GM12878 (cell line): ENCODE measurements around the gene ASZ1. TPM values are rescaled to one million over a fixed set of nuclear protein-coding genes. Genes with fewer than 3 reads are reported as not detected.

Experiments used
- ATAC-seq: fragments of 200-7000 bp; cut with Tn5 transposase; 3 replicates; pipeline ENCODE4 v1.9.1; 2020; ENCODE audit warnings: mild to moderate bottlenecking, moderate library complexity
- BruUV-seq: library from RNA; stranded (reverse); fragments of 400-500 nt; replicated peaks from 2 replicates; lab custom pipeline; 2021; lab: Mats Ljungman, UMichigan
- CTCF ChIA-PET: fragments of 300-600 bp; sonication (Branson Sonifier 250); formaldehyde crosslinking; extraction: SDS; loops from one replicate; lab custom pipeline; 2021; ENCODE audit warnings: inconsistent platforms; lab: Yijun Ruan, JAX
- POLR2A ChIA-PET: fragments of 350-600 bp; formaldehyde crosslinking; extraction: SDS; loops from one replicate; lab custom pipeline; 2021; ENCODE audit warnings: inconsistent platforms; lab: Charles Lee
- RAD21 ChIA-PET: fragments of 300-600 bp; sonication (Branson Sonifier 250); formaldehyde crosslinking; loops from one replicate; lab custom pipeline; 2023; ENCODE audit warnings: antibody characterized with exemption; ENCODE audit not compliant: unreplicated experiment; lab: Charles Lee
- SMC1A ChIA-PET: fragments of 300-600 bp; sonication (Branson Sonifier 250); formaldehyde crosslinking; loops from one replicate; lab custom pipeline; 2023; ENCODE audit not compliant: unreplicated experiment, uncharacterized antibody; lab: Charles Lee
- DNase-seq: peaks from one replicate; pipeline ENCODE4 v3.0.0-alpha.2; 2011; ENCODE audit warnings: low read depth, low spot score
- FAIRE-seq: peaks from 3 replicates; lab custom pipeline; 2011; peaks lifted over from hg19 to GRCh38; lab: Jason Lieb, UNC
- H2AFZ ChIP-seq: 2 replicates; pipeline ENCODE4 v1.6.0; 2011; ENCODE audit warnings: low read depth, low read length, control low read depth; ENCODE audit not compliant: control insufficient read depth
- H3K27ac ChIP-seq: 2 replicates; pipeline ENCODE4 v1.5.1; 2011; ENCODE audit warnings: control low read depth; ENCODE audit not compliant: control insufficient read depth, insufficient read depth
- H3K27me3 ChIP-seq, 2 experiments: replicated peaks in 1 of 2; 2 replicates each; pipeline versions ENCODE4 v1.6.0 to v1.6.1; 2011; ENCODE audit warnings: low read length in 1 of 2; ENCODE audit not compliant: control insufficient read depth in 2 of 2, insufficient read depth in 2 of 2
- H3K36me3 ChIP-seq, 2 experiments: 2 replicates each; pipeline ENCODE4 v1.5.1; 2011; ENCODE audit warnings: low read length in 1 of 2; ENCODE audit not compliant: control insufficient read depth in 2 of 2, insufficient read depth in 2 of 2
- H3K4me1 ChIP-seq: 2 replicates; pipeline ENCODE4 v1.6.1; 2011; ENCODE audit warnings: mild to moderate bottlenecking, low read length, moderate library complexity, mixed read lengths; ENCODE audit not compliant: control insufficient read depth, insufficient read depth
- H3K4me2 ChIP-seq: 2 replicates; pipeline ENCODE4 v1.6.0; 2011; ENCODE audit warnings: control low read depth; ENCODE audit not compliant: control insufficient read depth, insufficient read depth
- H3K4me3 ChIP-seq: fragments of 200-600 bp; sonication (generic); 2 replicates; pipeline ENCODE4 v1.5.1; 2016
- H3K79me2 ChIP-seq: 2 replicates; pipeline ENCODE4 v1.6.0; 2011; ENCODE audit warnings: low read length; ENCODE audit not compliant: control insufficient read depth, insufficient read depth
- H3K9ac ChIP-seq: 2 replicates; pipeline ENCODE4 v1.8.0; 2011; ENCODE audit warnings: low read length, control low read depth, mixed read lengths; ENCODE audit not compliant: control insufficient read depth, insufficient read depth
- H3K9me3 ChIP-seq: replicated peaks from 3 replicates; pipeline ENCODE4 v1.5.1; 2011; ENCODE audit warnings: mild to moderate bottlenecking, low read length; ENCODE audit not compliant: control insufficient read depth, insufficient read depth
- H4K20me1 ChIP-seq: 2 replicates; pipeline ENCODE4 v1.6.0; 2011; ENCODE audit not compliant: control insufficient read depth, insufficient read depth
- EED ChIP-seq: sonication (generic); IDR thresholded peaks from 2 replicates; pipeline ENCODE4 v1.6.1; 2016; ENCODE audit warnings: antibody characterized with exemption, low read depth
- EP300 ChIP-seq, 2 experiments: fragments of 150-350 bp in 1 of 2; IDR thresholded peaks; 2 replicates each; pipeline ENCODE4 v1.6.1; 2011 to 2012; ENCODE audit warnings: low read depth in 2 of 2, low read length in 2 of 2, borderline replicate concordance in 1 of 2, improper control_type of control experiment in 1 of 2, inconsistent platforms in 1 of 2; ENCODE audit not compliant: control insufficient read depth in 1 of 2
- IKZF2 ChIP-seq, 2 experiments: fragments of 450-650 bp; IDR thresholded peaks; 2 replicates each; pipeline ENCODE4 v1.6.1; 2017; ENCODE audit warnings: mild to moderate bottlenecking in 2 of 2, moderate library complexity in 2 of 2
- MTA2 ChIP-seq: fragments of 450-650 bp; IDR thresholded peaks from 2 replicates; pipeline ENCODE4 v1.6.1; 2016; ENCODE audit warnings: low read depth, mild to moderate bottlenecking, moderate library complexity
- NBN ChIP-seq: fragments of 450-650 bp; IDR thresholded peaks from 2 replicates; pipeline ENCODE4 v1.6.1; 2016
- NFXL1 ChIP-seq: fragments of 450-650 bp; IDR thresholded peaks from 2 replicates; pipeline ENCODE4 v1.6.1; 2017; ENCODE audit warnings: antibody characterized with exemption, mild to moderate bottlenecking, borderline replicate concordance
- NR2C2 ChIP-seq: IDR thresholded peaks from 2 replicates; pipeline ENCODE4 v1.6.1; 2011; ENCODE audit warnings: borderline replicate concordance, low read depth; ENCODE audit not compliant: control insufficient read depth, insufficient read length
- NRF1 ChIP-seq: conservative IDR thresholded peaks from 2 replicates; pipeline ENCODE4 v1.6.1; 2011; ENCODE audit warnings: mild to moderate bottlenecking, low read depth, low read length, improper control_type of control experiment
- SIX5 ChIP-seq: IDR thresholded peaks from 2 replicates; pipeline ENCODE4 v1.6.1; 2011; ENCODE audit warnings: mild to moderate bottlenecking, low read depth, low read length, moderate library complexity; ENCODE audit not compliant: severe bottlenecking
- SPI1 ChIP-seq: IDR thresholded peaks from 2 replicates; pipeline ENCODE4 v1.6.1; 2011; ENCODE audit warnings: low read depth, mild to moderate bottlenecking, low read length, moderate library complexity, borderline replicate concordance; ENCODE audit not compliant: insufficient read depth
- ZNF274 ChIP-seq: IDR thresholded peaks from one replicate; pipeline ENCODE4 v1.8.0; 2011; ENCODE audit not compliant: insufficient read length, insufficient read depth
- in situ Hi-C: fragments of 300-500 bp; cut with MboI; formaldehyde crosslinking; loops from 9 replicates; pipeline ENCODE4 v1.14.3; 2018; ENCODE audit warnings: mixed read lengths
- intact Hi-C: fragments of 100-400 bp; cut with micrococcal nuclease; formaldehyde crosslinking; loops from one replicate; pipeline ENCODE4 v1.14.2; 2022; ENCODE audit not compliant: unreplicated experiment
- polyA plus RNA-seq, 11 experiments: library from polyadenylated mRNA; depleted of rRNA in 4 of 11; unstranded in 6 of 11; stranded (reverse) in 5 of 11; fragments of >200 nt; fragmentation: Nextera tagmentation in 4 of 11; fragmentation: Illumina TruSeq in 1 of 11; extraction: Ambion mirVana in 4 of 11; extraction: Trizol in 1 of 11; gene quantifications; 1 replicate in 1 of 11; 2 replicates in 10 of 11; pipeline versions ENCODE4 v1.2.1 to v1.2.3, GENCODE V29; 2011 to 2016; ENCODE audit warnings: inconsistent platforms in 2 of 11, missing spikeins in 2 of 11, low read depth in 1 of 11
- total RNA-seq, 4 experiments: library from RNA; depleted of rRNA in 3 of 4; stranded (reverse); fragments of >200 nt in 3 of 4; fragmentation: Illumina TruSeq in 1 of 4; extraction: Trizol in 1 of 4; gene quantifications; 2 replicates each; pipeline versions ENCODE4 v1.2.1 to v1.2.3, GENCODE V29; 2013 to 2021
- TF ChIP-seq, protein P1 (sequence below): fragments of 450-650 bp; IDR thresholded peaks from 2 replicates; pipeline ENCODE4 v1.6.1; 2016; ENCODE audit warnings: mild to moderate bottlenecking, moderate library complexity, borderline replicate concordance
- TF ChIP-seq, protein P2 (sequence below): fragments of 450-650 bp; IDR thresholded peaks from 2 replicates; pipeline ENCODE4 v1.6.1; 2017; ENCODE audit warnings: antibody characterized with exemption, mild to moderate bottlenecking, moderate library complexity
- TF ChIP-seq, protein P3 (sequence below): IDR thresholded peaks from 2 replicates; pipeline ENCODE4 v1.6.1; 2011; ENCODE audit warnings: borderline replicate concordance, low read depth, mild to moderate bottlenecking, moderate library complexity, mixed read lengths, low read length; ENCODE audit not compliant: insufficient read depth; ENCODE audit errors: extremely low read length

The ASZ1 gene
- total and polyA plus RNA-seq, 10 of the 15 experiments (the other 5 are each of a cell fraction or from before 2014, with no cell fraction given), result 0.04 to 0.09 (median 0.06) TPM; not detected in 5

DNA sequence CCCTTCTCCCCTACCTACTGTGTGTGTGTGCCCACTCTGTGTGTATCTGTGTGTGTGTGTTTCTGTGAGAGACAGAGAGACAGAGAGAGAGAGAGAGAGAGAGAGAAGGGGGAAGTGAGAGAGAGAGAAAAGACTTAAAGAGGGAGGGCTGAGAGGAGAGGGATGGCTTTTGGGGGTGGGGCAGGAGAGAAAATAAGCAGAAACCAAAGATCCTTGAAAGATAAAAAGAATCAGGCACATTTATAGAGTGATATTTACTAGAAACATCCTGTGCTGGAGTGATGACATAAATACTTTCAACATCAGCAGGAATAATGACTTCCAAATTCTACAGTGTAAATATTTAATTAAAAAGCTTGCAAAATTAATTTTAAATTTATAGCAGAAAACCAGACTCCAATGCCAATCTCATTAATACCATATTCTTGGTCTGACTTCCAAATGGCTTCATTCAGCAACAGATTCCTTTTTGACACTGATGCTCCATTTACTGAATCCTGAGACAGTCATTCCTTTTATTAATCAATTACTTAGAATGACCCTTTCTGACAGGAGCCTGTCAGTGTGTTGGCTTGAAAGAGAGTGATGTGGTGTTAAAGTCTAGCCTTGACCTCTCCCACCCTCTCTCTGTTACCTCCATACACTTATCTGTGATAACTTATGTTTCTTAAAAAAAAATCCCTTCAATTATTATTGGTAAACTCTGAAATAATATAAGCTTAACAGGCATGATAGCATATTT, 62.8 kb downstream of the ASZ1 start:
- in situ Hi-C loops, result no loop called here
- ChIA-PET CTCF (interaction anchor here (1.1 to 4.6 kb wide), 6 partner anchors 9 to 352 kb away, joined by 3 to 19 read pairs (median 4); no protein-coding TSS in a partner anchor), RAD21 (interaction anchor here (0.7 to 2.8 kb wide), 4 partner anchors 16 to 151 kb away, joined by 3 to 26 read pairs (median 5); no protein-coding TSS in a partner anchor)

More for the DNA sequence above, 62.8 kb downstream of the ASZ1 start:
- SMC1A ChIA-PET, result interaction anchor here (1.0 to 5.6 kb wide), 10 partner anchors 9 to 217 kb away, joined by 3 to 41 read pairs (median 6); no protein-coding TSS in a partner anchor
- Histone ChIP-seq H3K36me3 (no peaks in the 10 kb centered on the region), H3K4me1 (no peaks in the 10 kb centered on the region), H3K4me3 (no peak overlapping the region), H3K27me3 (no peaks in the 10 kb centered on the region), H3K4me2 (no peak overlapping the region), H3K9me3 (no peaks in the 10 kb centered on the region), H3K79me2 (no peaks in the 10 kb centered on the region), H3K27ac (no peak overlapping the region), H2AFZ (no peak overlapping the region; the same call in 1 of the 2 replicates), H4K20me1 (no peaks in the 10 kb centered on the region), H3K9ac (no peak overlapping the region)
- FAIRE-seq, result no peak
- ATAC-seq, result peak; percentile 52
- POLR2A ChIA-PET, result interaction anchor here (4.3 kb wide), 1 partner anchor 17 kb away, joined by 17 read pairs; no protein-coding TSS in a partner anchor
- intact Hi-C loops, result no loop called here
- no TSS peak for BruUV-seq
- DNase-seq, result no peak
- TF ChIP-seq ZNF274 (no peak), EED (no peak), NR2C2 (no peak), NFXL1 (no peak), NRF1 (no peak), SIX5 (no peak), EP300 (IDR thresholded peaks at IDR 0.05; ENCODE audit: borderline replicate concordance in 1 of 2, control insufficient read depth in 1 of 2, low read depth in 2 of 2, low read length in 2 of 2) (no peak), IKZF2 (IDR thresholded peaks at IDR 0.05) (peak in 1 of 2 experiments; percentile 21; a peak in 2 of 4 replicates), SPI1 (peak; percentile 32; the same call in 1 of the 2 replicates), MTA2 (0 out of 2 replicates have a peak, but pooled peaks have one; percentile 23), NBN (0 out of 2 replicates have a peak, but pooled peaks have one; percentile 39)
- TF ChIP-seq, protein P1, sequence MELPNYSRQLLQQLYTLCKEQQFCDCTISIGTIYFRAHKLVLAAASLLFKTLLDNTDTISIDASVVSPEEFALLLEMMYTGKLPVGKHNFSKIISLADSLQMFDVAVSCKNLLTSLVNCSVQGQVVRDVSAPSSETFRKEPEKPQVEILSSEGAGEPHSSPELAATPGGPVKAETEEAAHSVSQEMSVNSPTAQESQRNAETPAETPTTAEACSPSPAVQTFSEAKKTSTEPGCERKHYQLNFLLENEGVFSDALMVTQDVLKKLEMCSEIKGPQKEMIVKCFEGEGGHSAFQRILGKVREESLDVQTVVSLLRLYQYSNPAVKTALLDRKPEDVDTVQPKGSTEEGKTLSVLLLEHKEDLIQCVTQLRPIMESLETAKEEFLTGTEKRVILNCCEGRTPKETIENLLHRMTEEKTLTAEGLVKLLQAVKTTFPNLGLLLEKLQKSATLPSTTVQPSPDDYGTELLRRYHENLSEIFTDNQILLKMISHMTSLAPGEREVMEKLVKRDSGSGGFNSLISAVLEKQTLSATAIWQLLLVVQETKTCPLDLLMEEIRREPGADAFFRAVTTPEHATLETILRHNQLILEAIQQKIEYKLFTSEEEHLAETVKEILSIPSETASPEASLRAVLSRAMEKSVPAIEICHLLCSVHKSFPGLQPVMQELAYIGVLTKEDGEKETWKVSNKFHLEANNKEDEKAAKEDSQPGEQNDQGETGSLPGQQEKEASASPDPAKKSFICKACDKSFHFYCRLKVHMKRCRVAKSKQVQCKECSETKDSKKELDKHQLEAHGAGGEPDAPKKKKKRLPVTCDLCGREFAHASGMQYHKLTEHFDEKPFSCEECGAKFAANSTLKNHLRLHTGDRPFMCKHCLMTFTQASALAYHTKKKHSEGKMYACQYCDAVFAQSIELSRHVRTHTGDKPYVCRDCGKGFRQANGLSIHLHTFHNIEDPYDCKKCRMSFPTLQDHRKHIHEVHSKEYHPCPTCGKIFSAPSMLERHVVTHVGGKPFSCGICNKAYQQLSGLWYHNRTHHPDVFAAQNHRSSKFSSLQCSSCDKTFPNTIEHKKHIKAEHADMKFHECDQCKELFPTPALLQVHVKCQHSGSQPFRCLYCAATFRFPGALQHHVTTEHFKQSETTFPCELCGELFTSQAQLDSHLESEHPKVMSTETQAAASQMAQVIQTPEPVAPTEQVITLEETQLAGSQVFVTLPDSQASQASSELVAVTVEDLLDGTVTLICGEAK, result no peak
- TF ChIP-seq, protein P2, sequence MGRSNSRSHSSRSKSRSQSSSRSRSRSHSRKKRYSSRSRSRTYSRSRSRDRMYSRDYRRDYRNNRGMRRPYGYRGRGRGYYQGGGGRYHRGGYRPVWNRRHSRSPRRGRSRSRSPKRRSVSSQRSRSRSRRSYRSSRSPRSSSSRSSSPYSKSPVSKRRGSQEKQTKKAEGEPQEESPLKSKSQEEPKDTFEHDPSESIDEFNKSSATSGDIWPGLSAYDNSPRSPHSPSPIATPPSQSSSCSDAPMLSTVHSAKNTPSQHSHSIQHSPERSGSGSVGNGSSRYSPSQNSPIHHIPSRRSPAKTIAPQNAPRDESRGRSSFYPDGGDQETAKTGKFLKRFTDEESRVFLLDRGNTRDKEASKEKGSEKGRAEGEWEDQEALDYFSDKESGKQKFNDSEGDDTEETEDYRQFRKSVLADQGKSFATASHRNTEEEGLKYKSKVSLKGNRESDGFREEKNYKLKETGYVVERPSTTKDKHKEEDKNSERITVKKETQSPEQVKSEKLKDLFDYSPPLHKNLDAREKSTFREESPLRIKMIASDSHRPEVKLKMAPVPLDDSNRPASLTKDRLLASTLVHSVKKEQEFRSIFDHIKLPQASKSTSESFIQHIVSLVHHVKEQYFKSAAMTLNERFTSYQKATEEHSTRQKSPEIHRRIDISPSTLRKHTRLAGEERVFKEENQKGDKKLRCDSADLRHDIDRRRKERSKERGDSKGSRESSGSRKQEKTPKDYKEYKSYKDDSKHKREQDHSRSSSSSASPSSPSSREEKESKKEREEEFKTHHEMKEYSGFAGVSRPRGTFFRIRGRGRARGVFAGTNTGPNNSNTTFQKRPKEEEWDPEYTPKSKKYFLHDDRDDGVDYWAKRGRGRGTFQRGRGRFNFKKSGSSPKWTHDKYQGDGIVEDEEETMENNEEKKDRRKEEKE, result no peak
- TF ChIP-seq, protein P3, sequence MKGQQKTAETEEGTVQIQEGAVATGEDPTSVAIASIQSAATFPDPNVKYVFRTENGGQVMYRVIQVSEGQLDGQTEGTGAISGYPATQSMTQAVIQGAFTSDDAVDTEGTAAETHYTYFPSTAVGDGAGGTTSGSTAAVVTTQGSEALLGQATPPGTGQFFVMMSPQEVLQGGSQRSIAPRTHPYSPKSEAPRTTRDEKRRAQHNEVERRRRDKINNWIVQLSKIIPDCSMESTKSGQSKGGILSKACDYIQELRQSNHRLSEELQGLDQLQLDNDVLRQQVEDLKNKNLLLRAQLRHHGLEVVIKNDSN, result no peak
